Endothelial cell of umbilical vein (primary cell): ENCODE results near the gene CXADR.

ENCODE experiments used
- CTCF ChIP-seq, 2 donors: IDR thresholded peaks; 1 replicate in 1 of 2; 2 replicates in 1 of 2; pipeline ENCODE4 v1.5.1; 2011; ENCODE audit warnings: low read length in 2 of 2, mild to moderate bottlenecking in 2 of 2, moderate library complexity in 2 of 2, control low read depth in 1 of 2, inconsistent platforms in 1 of 2, low read depth in 1 of 2; ENCODE audit not compliant: insufficient read depth in 1 of 2; ENCODE audit errors: extremely low read depth in 1 of 2
- EZH2 ChIP-seq: IDR thresholded peaks from 2 replicates; pipeline ENCODE4 v1.6.1; 2012; ENCODE audit warnings: borderline replicate concordance, low read depth, mild to moderate bottlenecking, moderate library complexity, low read length, inconsistent platforms; ENCODE audit not compliant: severe bottlenecking
- FOS ChIP-seq: IDR thresholded peaks from 2 replicates; pipeline ENCODE4 v1.6.1; 2011; ENCODE audit warnings: mild to moderate bottlenecking, low read length, moderate library complexity, borderline replicate concordance; ENCODE audit not compliant: insufficient read depth
- GATA2 ChIP-seq: IDR thresholded peaks from 2 replicates; pipeline ENCODE4 v1.7.0; 2011; ENCODE audit warnings: low read depth, mild to moderate bottlenecking, moderate library complexity, mixed read lengths, low read length; ENCODE audit not compliant: insufficient read length, insufficient read depth
- JUN ChIP-seq: IDR thresholded peaks from 2 replicates; pipeline ENCODE4 v1.6.1; 2011; ENCODE audit warnings: borderline replicate concordance, low read depth; ENCODE audit not compliant: insufficient read length, insufficient read depth
- MYC ChIP-seq: IDR thresholded peaks from one replicate; pipeline ENCODE4 v1.6.1; 2011; ENCODE audit warnings: mild to moderate bottlenecking, low read depth, low read length
- POLR2A ChIP-seq: IDR thresholded peaks from 2 replicates; pipeline ENCODE4 v1.6.1; 2012; ENCODE audit warnings: low read depth, mild to moderate bottlenecking, control low read depth, low read length
- POLR2AphosphoS5 ChIP-seq: IDR thresholded peaks from 2 replicates; pipeline ENCODE4 v1.6.1; 2012; ENCODE audit warnings: low read depth, mild to moderate bottlenecking, control low read depth, low read length, moderate library complexity; ENCODE audit not compliant: insufficient read depth

GRCh38 chr21:17598437-17598836 lies 85.6 kb downstream of the CXADR start:
- TF ChIP-seq POLR2A (no peak), CTCF (IDR thresholded peaks at IDR 0.05; ENCODE audit: extremely low read depth in 1 of 2, insufficient read depth in 1 of 2, low read depth in 1 of 2, low read length in 2 of 2) (no peak), GATA2 (no peak), POLR2AphosphoS5 (no peak), EZH2 (no peak), MYC (no peak), JUN (no peak), FOS (no peak)
